DMS79 (cell line): Measurements from ENCODE around the gene TRIB2.

Experiments used
- DNase-seq: peaks from one replicate; lab custom pipeline; 2025; lab: John Stamatoyannopoulos, UW

Gene TRIB2

GRCh38 chr2:12742891-12743290, 26.2 kb downstream of the TRIB2 start:
- no peak for DNase-seq

- no peak for DNase-seq
Measured at GRCh38 chr2:12750166-12750905, 33.6 kb downstream of the TRIB2 start.

- no peak for DNase-seq
Measured at GRCh38 chr2:12754643-12755042, 37.9 kb downstream of the TRIB2 start.

GRCh38 chr2:12755384-12755783, 38.6 kb downstream of the TRIB2 start:
- no peak for DNase-seq

- DNase-seq, result no peak
Measured at GRCh38 chr2:12759248-12759647, 42.5 kb downstream of the TRIB2 start.

- no peak for DNase-seq
Measured at GRCh38 chr2:12761104-12761503, 44.4 kb downstream of the TRIB2 start.

- DNase-seq, result no peak
Measured at GRCh38 chr2:12762337-12762736, 45.6 kb downstream of the TRIB2 start.

- no peak for DNase-seq
Measured at GRCh38 chr2:12762976-12763375, 46.2 kb downstream of the TRIB2 start.

GRCh38 chr2:12763486-12763885, 46.8 kb downstream of the TRIB2 start:
- no peak for DNase-seq

- no peak for DNase-seq
Measured at GRCh38 chr2:12764075-12764730, 47.5 kb downstream of the TRIB2 start.

GRCh38 chr2:12764849-12765605, 48.3 kb downstream of the TRIB2 start:
- DNase-seq, result no peak

- no peak for DNase-seq
Measured at GRCh38 chr2:12766421-12766879, 49.7 kb downstream of the TRIB2 start.

GRCh38 chr2:12767541-12767940, 50.8 kb downstream of the TRIB2 start:
- no peak for DNase-seq

- DNase-seq, result no peak
Measured at GRCh38 chr2:12767996-12768624, 51.4 kb downstream of the TRIB2 start.

GRCh38 chr2:12769492-12770105, 52.9 kb downstream of the TRIB2 start:
- DNase-seq, result no peak

GRCh38 chr2:12770300-12770968, 53.7 kb downstream of the TRIB2 start:
- DNase-seq, result no peak

GRCh38 chr2:12771154-12771553, 54.4 kb downstream of the TRIB2 start:
- DNase-seq, result no peak

GRCh38 chr2:12773586-12774394, 57.1 kb downstream of the TRIB2 start:
- DNase-seq, result no peak

- DNase-seq, result no peak
Measured at GRCh38 chr2:12774395-12774727, 57.6 kb downstream of the TRIB2 start.

- DNase-seq, result no peak
Measured at GRCh38 chr2:12776521-12776961, 59.8 kb downstream of the TRIB2 start.

GRCh38 chr2:12778369-12778768, 61.6 kb downstream of the TRIB2 start:
- no peak for DNase-seq
